Skeletal muscle tissue (tissue), 4 donors: ENCODE results near the gene C12orf76. TPM values are rescaled to one million over a fixed set of nuclear protein-coding genes. Genes with fewer than 3 reads are reported as not detected.
A peak's percentile ranks its signal among the peaks of the same experiment; 100 is the strongest.

Source experiments
- H3K27ac ChIP-seq: one replicate; pipeline ENCODE4 v1.7.0; 2013; ENCODE audit warnings: mild to moderate bottlenecking, low read depth, low read length, inconsistent platforms
- H3K27me3 ChIP-seq, 3 donors: one replicate each; pipeline ENCODE4 v1.7.0; 2013; ENCODE audit warnings: low read length in 3 of 3; ENCODE audit not compliant: control insufficient read depth in 3 of 3, insufficient read depth in 3 of 3
- H3K36me3 ChIP-seq, 3 donors: one replicate each; pipeline ENCODE4 v1.7.0; 2013; ENCODE audit warnings: low read length in 3 of 3; ENCODE audit not compliant: control insufficient read depth in 3 of 3, insufficient read depth in 3 of 3
- H3K4me1 ChIP-seq, 3 donors: one replicate each; pipeline ENCODE4 v1.7.0; 2013; ENCODE audit warnings: low read length in 3 of 3, mild to moderate bottlenecking in 3 of 3; ENCODE audit not compliant: control insufficient read depth in 3 of 3, insufficient read depth in 3 of 3
- H3K4me3 ChIP-seq, 3 donors: one replicate each; pipeline ENCODE4 v1.7.0; 2013; ENCODE audit warnings: low read length in 3 of 3
- H3K9ac ChIP-seq, 3 donors: one replicate each; pipeline ENCODE4 v1.7.0; 2013; ENCODE audit warnings: low read length in 3 of 3, mild to moderate bottlenecking in 3 of 3, moderate library complexity in 2 of 3, low read depth in 1 of 3
- H3K9me3 ChIP-seq, 3 donors: one replicate each; pipeline ENCODE4 v1.7.0; 2013; ENCODE audit warnings: low read length in 3 of 3; ENCODE audit not compliant: control insufficient read depth in 3 of 3
- total RNA-seq: library from RNA; depleted of rRNA; stranded (reverse); fragments of >200 nt; gene quantifications from one replicate; pipeline ENCODE4 v1.2.3, GENCODE V29; 2014
- donor health status: Osteomylitis.

C12orf76 gene
- total RNA-seq, 1 donor from 2014 or later: 23.0 TPM

- H3K36me3 ChIP-seq: peaks cover 0 to 3% (median 3%) of the 10 kb centered on the region in 3 donors
- no peaks in the 10 kb centered on the region for H3K27me3 ChIP-seq
- peak overlapping the region; percentile 86 for H3K27ac ChIP-seq
- peak overlapping the region; percentile 81 to 98 (median 95) for H3K9ac ChIP-seq
- peak overlapping the region; percentile 90 to 91 (median 90) for H3K4me3 ChIP-seq
- peaks cover 27 to 33% (median 33%) of the 10 kb centered on the region in 3 donors for H3K4me1 ChIP-seq
- H3K9me3 ChIP-seq: no peaks in the 10 kb centered on the region
Measured at GRCh38 chr12:109998241-109998903, 50.0 kb downstream of the C12orf76 start.

- H3K4me1 ChIP-seq: peaks cover 27 to 33% (median 33%) of the 10 kb centered on the region in 3 donors
- no peaks in the 10 kb centered on the region for H3K36me3 ChIP-seq
- H3K9me3 ChIP-seq: no peaks in the 10 kb centered on the region
- H3K27ac ChIP-seq: no peak overlapping the region
- H3K27me3 ChIP-seq: no peaks in the 10 kb centered on the region
- no peak overlapping the region for H3K9ac ChIP-seq
- H3K4me3 ChIP-seq: no peak overlapping the region
Measured at GRCh38 chr12:109997393-109997792, 50.9 kb downstream of the C12orf76 start.

DNA sequence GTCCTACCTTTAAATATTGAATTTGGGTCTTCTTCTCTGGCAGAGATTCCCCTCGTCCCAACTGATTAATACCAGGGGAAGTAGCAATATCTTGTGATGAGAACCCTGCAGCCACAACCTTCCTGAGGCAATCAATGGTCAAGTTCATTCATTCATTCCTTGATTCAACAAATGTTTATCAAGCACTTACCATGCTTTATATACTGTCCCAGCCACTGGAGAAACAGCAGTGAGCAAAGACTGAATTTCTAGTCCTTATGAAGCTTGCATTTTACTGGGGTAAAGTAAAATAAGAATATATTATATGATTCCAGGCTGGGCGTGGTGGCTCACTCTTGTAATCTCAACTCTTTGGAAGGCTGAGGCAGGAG is 51.9 kb downstream of the C12orf76 start:
- Histone ChIP-seq H3K4me1 (peaks cover 27 to 33% (median 32%) of the 10 kb centered on the region in 3 donors), H3K27ac (no peak overlapping the region), H3K36me3 (peaks cover 3 to 4% (median 4%) of the 10 kb centered on the region in 3 donors), H3K9me3 (no peaks in the 10 kb centered on the region), H3K27me3 (no peaks in the 10 kb centered on the region), H3K9ac (peak overlapping the region in 2 of 3 donors; percentile 88 to 92), H3K4me3 (peak overlapping the region; percentile 86 to 90 (median 89))

GRCh38 chr12:109995686-109996482 is 52.4 kb downstream of the C12orf76 start, which contains the start of gene GIT2:
Gene GIT2 (minus strand): TSS chr12:109996368. CDS start chr12:109996224, 144 bp downstream.
- no peaks in the 10 kb centered on the region for H3K9me3 ChIP-seq
- peak within 1 kb of the TSS; percentile 57 for H3K27ac ChIP-seq
- peak within 1 kb of the TSS; percentile 84 to 92 (median 88) for H3K9ac ChIP-seq
- peak within 1 kb of the TSS; percentile 86 to 90 (median 89) for H3K4me3 ChIP-seq
- H3K36me3 ChIP-seq: peaks cover 3 to 7% (median 4%) of the 10 kb centered on the region in 3 donors
- no peaks in the 10 kb centered on the region for H3K27me3 ChIP-seq
- peaks cover 26 to 33% (median 27%) of the 10 kb centered on the region in 3 donors for H3K4me1 ChIP-seq

DNA sequence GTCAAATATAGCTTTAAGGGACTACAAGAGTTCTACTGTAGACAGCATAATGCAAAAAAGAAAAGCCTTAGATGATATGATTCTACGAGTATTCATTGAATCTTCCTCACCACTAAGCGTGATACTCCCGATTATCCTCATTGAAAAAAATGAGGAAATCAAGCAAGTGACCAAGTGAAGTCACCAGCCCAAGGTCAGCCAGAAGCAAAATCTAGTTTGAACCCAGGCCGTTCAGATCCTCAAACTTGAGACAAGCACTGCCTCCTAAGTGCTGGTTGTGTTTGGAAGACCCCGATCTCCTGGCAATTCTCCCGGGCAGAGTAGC is 53.0 kb downstream of the C12orf76 start:
- Histone ChIP-seq H3K9me3 (no peaks in the 10 kb centered on the region), H3K4me1 (peaks cover 24 to 31% (median 25%) of the 10 kb centered on the region in 3 donors), H3K4me3 (peak overlapping the region; percentile 86 to 90 (median 89)), H3K36me3 (peaks cover 3 to 12% (median 10%) of the 10 kb centered on the region in 3 donors), H3K27ac (peak overlapping the region; percentile 57), H3K27me3 (no peaks in the 10 kb centered on the region), H3K9ac (peak overlapping the region; percentile 84 to 92 (median 88))

DNA sequence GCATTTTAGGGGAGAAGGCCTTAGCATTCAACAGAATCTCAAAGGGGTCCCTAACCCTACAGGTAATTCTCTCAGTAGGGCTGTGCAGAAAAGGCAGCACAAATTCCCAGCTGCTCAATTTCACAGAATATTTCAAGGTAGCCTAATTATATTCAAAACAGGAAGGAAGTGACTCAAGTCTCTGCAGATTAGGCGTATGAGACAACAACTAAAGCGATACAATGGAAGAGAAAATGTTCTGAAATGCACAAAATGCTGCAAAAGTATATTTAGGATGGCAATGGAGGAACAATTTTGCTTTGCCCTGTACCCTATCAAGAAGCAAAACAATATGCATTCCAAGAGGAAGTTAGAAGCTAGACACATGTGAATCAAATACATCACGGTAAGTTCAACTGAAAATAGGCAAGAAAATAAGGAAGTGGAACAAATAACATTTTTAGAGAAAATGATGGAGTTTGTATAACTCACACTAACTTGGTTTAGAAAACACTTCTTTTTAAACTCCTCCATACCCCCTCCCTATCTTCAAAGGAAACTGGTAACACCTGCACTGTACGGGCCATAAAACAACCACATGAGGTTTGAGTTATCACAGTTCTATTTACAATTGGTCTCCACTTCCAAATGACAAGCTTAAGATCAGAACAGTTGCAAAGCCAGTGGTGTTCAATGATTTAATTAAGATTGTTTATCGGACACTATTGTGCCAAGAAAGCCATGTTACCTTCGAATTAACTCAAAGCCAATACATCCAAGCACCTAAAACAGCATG is 53.7 kb downstream of the C12orf76 start:
- Histone ChIP-seq H3K36me3 (peaks cover 3 to 18% (median 13%) of the 10 kb centered on the region in 3 donors), H3K27me3 (no peaks in the 10 kb centered on the region), H3K4me3 (peak overlapping the region; percentile 86 to 90 (median 89)), H3K27ac (no peak overlapping the region), H3K4me1 (peaks cover 20 to 28% (median 21%) of the 10 kb centered on the region in 3 donors), H3K9ac (peak overlapping the region in 2 of 3 donors; percentile 7 to 92), H3K9me3 (no peaks in the 10 kb centered on the region)

DNA sequence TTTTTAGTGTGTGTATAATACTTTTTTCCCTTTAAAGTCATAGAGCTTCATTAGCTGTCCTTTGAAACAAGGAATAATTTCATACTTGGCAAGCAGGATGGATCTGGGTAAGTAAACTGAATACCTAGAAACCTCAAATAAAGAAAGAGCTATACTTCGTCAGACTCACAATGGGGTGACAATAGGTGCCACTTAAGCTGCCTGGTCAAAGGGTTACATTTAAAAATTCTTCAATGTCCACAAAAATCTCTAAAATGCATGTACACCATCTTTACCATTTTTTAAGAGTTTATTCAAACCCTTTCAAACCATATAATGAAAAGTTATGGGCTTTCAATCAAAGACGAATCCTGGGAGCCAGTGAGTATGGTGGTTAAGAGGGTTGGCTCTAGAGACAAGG is 55.2 kb downstream of the C12orf76 start:
- no peak overlapping the region for H3K27ac ChIP-seq
- H3K36me3 ChIP-seq: peaks cover 5 to 30% (median 23%) of the 10 kb centered on the region in 3 donors
- peaks cover 13 to 21% (median 14%) of the 10 kb centered on the region in 3 donors for H3K4me1 ChIP-seq
- H3K9me3 ChIP-seq: no peaks in the 10 kb centered on the region
- H3K27me3 ChIP-seq: no peaks in the 10 kb centered on the region
- no peak overlapping the region for H3K9ac ChIP-seq
- no peak overlapping the region for H3K4me3 ChIP-seq

DNA sequence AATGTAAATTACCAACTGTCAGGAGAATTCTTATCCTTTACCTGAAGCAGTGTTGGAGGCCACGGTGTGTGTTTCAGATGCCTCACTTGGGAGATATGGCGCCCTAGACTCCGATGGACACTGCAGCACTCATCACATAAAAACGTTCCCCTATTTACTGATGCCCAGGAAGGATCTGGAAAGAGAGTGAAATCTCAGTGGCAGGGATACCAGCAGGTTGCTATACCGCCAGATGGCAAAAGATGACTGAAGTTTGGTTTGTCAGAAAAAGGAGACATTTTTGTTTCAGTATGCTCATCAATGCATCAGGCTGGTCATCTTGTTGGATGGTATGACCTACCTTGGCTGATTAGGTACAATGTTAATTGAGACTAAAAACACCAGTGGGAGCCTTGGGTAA is 56.7 kb downstream of the C12orf76 start:
- peaks cover 10 to 36% (median 30%) of the 10 kb centered on the region in 3 donors for H3K36me3 ChIP-seq
- no peaks in the 10 kb centered on the region for H3K27me3 ChIP-seq
- H3K9ac ChIP-seq: no peak overlapping the region
- H3K27ac ChIP-seq: no peak overlapping the region
- H3K9me3 ChIP-seq: no peaks in the 10 kb centered on the region
- H3K4me1 ChIP-seq: peaks cover 13 to 18% (median 14%) of the 10 kb centered on the region in 3 donors
- no peak overlapping the region for H3K4me3 ChIP-seq
